NCI-H524 treated with DMSO at 0.1 percent for 48 hours (cell line): ENCODE results near the gene KCNH6.

Source experiments
- DNase-seq: peaks from one replicate; lab custom pipeline; 2025; lab: John Stamatoyannopoulos, UW

KCNH6 gene

DNA sequence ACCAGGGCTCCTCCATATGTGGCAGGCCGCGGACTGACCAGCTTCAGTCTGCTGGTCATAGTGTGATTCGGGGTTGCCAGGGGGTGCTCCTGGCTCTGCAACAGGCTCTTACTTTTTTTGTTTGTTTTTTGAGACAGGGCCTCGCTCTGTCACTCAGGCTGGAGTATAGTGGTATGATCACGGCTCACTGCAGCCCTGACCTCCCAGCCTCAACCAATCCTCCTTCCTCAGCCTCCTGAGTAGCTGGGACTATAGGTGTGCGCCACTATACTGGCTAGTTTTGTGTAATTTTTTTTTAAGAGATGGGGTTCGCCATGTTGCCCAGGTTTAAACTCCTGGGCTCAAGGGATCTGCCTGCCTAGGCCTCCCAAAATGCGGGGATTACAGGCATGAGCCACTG, 11.8 kb upstream of the KCNH6 start:
- DNase-seq, result no peak

DNA sequence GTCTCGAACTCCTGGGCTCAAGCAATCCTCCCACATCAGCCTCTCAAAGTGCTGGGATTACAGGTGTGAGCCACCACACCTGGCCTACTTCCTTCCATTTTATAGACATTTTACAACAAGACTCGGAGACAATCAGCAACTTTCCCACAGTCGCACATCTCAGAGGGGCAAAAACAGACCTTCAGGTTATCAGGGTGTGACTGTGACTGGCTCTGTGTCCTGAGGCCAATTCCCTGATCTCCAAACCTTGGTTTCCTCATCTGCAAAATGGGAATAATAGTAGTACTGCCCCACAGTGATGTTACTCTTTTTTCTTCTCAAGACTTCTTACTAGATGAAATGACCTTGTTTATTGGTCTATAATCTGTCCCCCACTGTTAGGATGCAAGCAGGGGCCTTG, 10.8 kb upstream of the KCNH6 start:
- DNase-seq, result no peak

DNA sequence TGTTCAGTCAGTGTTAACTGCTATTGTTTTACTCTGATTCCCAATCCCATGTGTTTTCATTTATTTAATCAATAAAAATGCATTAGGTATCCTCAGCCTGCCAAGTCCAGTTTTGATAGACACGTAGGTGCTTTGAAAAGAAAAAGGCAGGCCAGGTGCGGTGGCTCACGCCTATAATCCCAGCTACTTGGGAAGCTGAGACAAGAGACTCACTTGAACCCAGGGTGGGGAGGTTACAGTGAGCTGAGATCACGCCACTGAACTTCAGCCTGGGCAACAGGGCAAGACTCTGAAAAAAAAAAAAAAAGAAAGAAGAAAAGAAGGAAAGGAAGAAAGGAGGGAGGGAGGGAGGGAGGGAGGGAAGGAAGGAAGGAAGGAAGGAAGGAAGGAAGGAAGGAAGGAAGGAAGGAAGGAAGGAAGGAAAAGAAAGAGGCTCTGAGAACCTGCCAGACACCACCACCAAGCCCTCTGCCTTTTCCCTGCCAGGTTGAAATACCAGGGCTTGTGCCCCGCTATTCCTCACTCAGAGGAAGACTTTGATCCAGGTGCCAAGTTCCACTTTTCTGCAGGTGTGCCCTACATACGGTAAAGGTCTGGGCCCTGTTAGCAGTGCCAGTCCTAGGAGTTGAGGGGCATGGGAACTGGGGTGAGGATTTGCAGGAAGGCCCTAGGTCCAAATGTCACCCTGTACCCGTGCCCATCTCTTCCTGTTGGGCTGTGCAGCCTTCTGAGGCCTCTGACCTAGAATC, 10.1 kb upstream of the KCNH6 start:
- no peak for DNase-seq

DNA sequence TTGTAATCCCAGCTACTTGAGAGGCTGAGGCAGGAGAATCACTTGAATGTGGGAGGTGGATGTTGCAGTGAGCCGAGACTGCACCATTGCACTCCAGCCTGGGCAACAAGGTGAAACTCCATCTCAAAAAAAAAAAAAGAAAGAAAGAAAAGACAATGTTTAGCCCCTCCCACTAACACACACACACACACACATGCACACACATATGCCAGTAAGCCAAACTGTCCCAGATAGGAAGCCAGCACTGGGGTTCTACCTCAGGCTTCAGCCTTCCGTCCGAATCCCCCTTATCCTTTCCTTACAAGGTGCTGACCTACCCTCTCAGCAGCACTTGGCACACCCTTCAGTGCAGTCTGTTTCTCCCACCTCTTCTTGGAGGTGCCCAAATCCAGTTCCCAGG, 8.7 kb upstream of the KCNH6 start:
- DNase-seq, result no peak

DNA sequence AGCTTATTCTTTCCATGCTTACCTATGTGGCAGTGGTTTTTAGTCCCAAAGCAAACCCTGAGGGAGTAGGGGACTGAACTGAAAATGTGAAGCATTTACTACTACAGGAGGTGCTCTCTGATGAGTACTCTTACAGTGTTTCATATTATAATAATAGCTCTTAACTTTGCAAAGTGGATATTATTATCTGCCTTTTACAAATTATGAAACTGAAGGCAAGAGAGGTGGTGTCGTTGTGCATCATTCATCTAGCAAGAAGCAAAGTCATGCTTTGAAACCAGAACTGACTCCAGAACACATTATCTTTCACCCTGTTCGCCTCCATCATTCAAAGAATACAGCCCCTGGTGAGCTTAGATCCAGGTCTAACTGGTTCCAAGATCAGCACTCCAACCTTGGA, 8.2 kb upstream of the KCNH6 start:
- no peak for DNase-seq

DNA sequence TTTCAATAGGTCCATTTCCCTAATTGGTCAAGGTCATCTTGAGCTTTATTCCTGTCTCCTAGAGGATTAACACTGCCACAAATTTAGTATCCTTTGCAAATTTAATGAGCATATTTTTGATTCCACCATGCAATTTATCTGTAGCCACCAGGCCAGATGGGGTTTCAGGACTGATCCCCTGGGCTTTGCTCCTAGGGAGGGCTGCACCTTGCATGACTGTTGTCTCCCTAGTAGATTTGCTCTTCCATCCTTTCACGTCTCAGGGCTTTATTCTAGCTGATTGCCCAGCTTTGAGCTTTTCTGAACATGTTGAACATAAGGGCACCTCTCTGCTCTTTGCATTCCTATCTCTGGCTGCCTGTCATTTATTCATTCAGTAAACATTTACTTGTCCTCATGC, 7.7 kb upstream of the KCNH6 start:
- DNase-seq, result no peak

DNA sequence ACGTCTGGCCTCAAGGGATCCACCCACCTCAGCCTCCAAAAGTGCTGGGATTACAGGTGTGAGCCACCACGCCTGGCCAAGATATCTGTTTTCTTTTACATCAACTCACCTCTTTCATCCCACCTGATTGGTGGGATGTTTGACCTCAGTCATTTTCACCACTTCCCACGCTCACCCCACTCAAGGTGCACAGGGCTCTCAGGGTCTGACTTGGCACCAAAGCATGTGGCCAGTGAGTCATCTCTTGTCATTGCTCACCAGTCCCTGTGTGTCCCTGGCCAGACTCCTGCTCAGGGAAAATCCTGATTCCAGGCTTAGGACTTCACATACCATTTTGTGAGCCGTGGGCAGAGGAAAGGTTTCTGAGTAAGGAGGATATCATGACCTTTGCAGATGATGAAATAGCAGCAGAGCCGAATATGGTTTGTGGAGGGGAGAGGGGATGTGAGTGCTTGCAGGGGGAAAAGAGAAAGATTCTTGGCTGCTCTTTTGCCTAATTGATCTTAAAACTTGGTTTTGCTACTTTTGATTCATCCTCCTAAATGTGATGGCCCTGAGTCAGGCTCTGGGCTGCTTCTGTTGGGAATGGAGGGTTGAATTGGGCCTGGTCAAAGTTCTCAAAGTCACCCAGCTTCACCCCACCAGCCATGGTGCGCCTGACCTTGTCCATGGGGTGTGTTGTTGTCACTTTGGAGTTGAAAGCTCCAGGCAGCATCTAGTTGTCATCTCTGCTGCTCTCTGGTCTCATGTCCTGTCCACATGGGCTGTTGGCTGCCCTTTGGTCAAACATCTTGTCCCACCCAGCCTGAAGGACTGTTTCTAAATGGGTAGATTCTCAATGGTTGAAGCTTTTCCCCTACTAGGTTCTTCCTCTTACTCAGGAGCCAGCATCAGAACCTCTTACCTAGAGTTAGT, 6.0 kb upstream of the KCNH6 start:
- DNase-seq, result no peak

DNA sequence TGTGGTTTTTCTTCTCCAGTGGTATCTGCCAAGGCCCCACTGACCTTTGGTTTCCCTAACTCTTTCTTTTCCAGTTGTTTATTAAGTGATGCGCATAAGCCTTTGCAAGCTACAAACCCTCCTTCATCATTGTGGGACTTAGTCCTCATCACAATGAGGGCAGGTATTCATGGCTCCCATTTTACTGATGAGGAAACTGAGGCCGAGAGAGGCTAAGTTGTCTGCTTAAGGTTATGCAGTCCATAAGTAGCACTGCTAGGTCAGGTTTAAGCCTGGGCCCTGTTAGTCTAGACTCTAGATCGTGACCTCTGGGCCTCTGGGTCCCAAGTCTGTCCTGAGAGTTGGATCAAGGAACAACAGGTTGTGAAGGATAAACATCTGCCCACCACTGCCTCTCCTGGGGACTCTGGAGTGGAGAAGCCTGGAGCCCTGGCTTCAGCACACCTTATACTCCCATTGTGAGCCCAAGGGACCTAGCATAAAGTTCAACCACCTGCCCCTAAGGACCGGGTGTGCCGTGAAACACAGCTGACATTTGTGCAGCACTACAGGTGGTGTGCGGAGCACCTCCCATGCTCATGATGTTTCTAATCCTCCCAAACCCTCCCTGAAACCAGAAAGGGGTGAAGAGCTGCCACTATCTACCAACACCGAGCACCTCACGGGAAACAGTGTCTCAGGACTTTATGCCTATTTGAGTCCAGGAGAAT, 5.2 kb upstream of the KCNH6 start:
- DNase-seq, result no peak

DNA sequence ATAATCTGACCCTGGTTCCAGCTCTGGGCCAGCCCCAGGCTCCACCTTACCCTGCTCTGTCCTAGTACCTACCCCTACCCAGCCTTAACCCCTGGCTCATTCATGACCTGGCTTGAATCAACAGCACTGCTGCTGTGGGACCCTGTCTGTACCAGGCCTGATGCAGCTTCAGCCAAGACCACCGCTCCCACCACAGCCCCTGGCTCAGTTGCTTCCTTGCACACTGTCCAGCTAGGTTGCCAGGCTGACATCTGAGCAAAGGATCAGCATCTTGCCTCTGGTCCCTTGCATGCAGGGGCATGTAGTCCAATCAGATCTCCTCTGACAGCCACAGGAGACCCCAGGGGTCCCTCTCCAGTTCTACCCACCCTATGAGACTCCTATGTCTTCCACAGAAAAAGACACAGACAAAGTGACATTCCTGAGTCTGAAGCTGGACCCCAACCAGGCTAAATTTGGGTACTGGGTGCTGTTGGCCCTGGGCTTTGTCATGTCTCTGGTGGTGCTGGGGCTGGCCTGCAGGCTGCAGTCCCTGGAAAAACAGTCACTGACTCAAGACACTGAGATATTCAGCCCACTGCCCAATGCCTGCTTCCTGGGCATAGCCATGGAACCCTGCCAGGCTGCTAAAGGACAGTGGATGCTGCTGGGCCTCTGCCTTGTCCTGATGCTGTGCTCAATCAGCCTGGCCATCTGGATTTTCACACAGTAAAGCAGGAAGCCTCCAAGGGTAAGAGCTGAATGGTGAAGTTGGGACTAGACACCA, 3.9 kb upstream of the KCNH6 start:
- no peak for DNase-seq

DNA sequence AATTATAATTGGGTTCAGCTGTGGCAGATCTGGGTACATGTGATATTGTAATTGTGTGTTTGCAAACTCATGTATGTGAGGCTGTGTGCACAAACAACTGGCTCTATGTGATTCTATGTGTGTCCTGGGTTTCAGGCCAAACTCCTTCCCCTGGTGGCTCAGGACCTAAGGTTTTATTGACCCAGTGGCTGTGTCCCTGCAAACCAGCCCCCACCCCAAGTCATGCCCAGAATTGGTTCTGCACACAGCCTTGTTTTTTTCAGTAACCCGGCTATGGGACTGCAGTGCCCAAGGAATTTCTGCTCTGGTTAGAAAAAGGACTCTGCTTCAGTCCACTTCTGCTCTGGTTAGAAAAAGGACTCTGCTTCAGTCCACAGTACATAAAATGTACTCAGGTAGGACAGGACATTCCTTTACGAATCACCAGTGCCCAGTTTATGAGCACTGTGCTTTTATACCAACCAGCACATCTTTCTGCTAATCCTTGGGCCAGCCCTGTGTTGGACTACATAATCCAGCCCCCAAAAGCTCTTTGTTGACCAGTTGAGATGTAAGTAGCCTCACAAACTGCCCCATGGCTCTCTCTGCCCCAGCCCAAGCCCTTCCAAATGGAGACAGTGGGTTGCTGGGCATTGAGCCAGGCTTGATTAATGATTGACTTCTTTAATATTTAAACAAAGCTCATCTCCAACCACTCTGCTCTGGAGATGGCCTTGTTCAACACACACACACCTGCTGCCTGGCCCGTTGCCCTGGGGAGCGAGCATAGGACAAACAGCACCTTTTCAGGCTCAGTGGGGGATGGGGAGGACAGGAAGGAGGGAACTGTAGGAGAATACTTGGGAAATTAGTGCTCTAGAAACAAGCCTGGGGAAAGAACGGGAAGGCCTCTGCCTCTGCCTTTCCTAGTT, 2.9 kb upstream of the KCNH6 start:
- DNase-seq, result no peak

DNA sequence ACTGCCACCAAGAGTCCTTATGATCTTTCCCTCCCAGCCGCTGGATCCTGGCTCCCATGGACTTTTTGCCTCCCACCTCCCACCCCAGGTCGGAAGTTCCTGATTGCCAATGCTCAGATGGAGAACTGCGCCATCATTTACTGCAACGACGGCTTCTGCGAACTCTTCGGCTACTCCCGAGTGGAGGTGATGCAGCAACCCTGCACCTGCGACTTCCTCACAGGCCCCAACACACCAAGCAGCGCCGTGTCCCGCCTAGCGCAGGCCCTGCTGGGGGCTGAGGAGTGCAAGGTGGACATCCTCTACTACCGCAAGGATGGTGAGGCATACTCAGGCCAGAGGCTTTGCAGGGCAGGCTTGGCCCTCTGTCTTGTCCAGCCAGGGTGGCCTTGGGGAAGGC, 893 bp downstream of the KCNH6 start:
- DNase-seq, result no peak

DNA sequence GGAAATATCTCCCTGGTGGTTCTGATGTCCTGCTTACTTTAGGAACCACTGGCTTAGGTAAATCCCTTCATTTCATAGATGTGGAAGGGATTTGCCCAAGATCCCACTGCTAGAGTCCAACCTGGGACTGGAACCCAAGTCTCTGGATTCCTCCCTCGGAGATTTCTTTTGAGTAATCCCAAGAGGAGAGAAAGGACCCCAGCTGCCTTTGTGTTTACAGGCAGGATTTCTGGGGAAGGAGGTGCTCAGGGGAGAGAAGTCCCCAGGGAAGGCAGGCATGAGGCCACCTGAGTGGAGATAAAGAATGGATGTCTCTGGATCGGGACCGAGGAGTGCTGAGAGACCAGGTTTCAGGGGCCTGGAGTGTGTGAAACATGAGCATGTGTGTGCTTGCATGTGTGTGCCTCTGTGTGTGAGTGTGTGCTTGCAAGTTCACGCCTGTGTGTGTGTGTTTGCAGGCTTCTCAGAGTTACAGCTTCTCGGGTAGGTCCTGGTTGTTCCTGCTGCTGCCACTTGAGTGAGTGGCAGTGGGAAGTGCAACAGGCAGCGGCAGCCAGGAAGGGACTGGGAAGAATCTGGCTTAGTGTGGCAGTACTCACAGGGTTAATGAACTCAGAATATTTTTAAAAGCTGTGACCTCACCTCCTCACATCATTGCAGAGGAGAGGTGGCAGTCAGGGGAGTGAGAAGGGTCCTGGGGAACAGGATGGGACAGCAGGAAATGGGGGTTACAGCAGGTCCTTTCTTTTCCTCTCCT, 2.2 kb downstream of the KCNH6 start:
- DNase-seq, result no peak

DNA sequence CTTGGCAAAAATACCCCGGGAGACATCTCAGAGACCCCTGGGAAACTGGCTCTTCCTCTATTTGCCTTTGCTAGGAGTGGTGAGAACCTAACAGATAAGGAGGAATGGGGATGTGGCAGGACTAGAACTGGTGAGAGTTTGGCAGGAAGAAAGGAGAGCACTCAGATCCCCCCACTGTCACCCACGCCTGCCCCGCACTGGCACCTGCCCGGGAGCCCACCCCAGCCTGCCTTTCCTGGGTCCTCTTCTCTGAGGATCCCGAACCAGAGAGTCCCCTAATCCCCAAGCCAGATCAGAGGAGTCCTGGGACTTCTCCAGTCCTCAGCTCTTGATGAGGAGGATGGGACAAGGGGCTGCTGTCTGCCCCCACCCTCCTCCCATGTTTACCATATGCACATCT, 3.7 kb downstream of the KCNH6 start:
- no peak for DNase-seq

DNA sequence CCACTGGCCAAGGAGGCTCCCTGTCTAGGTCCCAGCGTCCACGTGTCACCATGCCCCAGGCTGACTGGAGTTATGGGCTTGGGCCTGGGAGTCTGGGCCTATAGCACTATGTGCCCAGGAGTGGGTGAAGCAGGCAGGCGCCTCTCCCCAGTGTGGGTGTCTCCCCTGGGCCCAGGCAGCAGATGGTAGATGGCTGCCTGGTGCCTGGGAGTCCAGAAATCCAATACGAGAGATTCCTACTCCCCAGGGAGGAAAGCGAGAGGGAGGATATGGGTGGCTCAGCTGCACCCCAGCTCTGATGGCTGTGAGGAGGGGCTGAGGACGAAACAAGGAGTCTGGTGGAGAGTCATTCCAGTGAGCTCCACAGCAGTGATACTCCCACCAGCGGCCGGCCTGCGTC, 5.0 kb downstream of the KCNH6 start:
- no peak for DNase-seq

DNA sequence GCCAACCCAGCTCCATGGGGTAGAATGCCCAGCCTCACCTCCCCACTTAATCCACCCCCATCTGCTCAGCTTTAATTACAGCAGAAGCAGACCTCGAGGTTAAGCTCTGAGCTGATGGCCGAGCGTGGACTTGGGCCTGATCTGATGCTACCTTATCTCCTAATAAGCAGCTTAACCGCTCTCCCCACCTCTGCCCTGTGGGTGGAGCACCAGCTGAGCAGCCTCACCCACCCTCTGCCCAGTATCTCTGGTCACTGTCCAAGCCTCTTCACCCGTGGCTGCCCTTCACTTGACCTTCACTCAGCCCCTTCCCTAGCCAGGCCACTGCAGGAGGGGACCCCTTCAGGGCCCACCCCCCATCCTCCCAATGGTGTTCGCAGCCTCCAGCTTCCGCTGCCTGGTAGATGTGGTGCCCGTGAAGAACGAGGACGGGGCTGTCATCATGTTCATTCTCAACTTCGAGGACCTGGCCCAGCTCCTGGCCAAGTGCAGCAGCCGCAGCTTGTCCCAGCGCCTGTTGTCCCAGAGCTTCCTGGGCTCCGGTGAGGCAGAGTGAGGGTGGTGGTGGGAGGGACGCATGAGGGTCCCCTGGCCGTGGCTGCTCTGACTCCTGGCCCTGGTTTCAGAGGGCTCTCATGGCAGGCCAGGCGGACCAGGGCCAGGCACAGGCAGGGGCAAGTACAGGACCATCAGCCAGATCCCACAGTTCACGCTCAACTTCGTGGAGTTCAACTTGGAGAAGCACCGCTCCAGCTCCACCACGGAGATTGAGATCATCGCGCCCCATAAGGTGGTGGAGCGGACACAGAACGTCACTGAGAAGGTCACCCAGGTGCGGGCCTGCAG, 6.8 kb downstream of the KCNH6 start:
- peak; percentile 77 for DNase-seq

DNA sequence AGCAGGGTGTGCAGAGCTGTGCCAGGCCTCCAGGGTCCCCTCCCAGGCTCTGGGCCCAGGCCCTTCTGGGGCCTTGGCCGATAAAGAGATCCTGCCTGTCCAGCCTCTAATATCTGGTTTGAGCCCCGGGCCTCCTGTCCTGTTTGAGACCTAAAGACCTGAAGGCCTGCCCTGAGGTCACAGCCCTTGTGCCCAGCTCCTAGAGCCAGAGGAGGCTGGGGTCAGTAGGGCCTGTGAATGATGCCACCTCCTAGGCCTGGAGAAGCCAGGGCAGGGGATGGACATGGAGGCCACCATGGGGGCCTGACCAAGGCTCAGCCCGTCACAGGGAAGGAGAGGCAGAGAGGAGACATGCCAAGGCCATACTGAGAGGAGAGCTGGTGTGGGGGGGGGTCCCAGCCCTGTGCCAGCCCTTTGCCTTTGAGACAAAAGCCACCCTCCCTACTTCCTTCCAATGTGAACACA, 7.4 kb downstream of the KCNH6 start:
- no peak for DNase-seq

DNA sequence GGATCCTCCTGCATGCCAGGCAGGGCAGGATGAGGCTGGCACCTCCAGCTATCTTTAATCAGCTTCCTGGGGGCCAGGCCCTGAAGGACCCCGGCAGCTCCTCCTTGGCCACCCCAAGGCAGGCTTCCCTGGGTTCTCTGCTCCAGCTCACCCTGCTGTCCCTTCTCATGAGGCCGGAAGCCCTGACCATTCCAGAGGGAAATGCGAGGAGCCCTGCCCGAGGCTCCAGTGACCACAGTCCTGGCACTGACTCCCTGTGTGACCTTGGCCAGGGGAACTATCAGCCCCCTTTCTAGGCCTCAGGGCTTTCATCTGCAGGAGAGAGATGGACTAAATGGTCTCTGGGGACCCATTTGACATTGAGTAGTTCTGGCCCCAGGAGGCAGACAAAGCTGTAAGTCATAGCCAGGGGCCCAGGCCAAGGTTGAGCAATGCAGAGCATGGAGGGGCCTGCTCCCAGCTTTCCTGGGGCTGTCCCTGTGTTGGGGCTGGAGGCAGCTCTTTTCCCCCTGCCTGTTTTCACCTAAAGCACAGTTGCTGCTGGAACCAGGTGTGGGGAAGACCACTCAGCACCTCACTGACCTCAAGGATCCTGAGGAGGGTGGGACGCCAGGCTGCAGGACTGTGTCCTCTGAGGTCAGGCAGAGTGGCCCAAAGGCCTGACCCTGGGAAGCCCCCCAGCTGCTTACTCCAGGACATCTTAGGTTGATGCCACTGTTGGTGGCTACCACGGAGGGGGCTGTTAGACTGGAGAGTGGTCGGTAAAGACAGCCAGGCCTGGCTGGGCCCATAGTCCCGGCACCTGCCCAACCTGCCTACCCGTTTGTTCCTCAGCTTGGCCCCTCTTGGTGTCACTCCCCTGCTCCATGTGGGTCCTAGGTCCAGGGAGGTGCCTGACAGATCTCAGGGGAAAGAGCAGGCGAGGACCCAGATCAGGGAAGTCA, 8.1 kb downstream of the KCNH6 start:
- no peak for DNase-seq
